T-cell (primary cell): ENCODE measurements around the gene ANKIB1. TPM values are rescaled to one million over a fixed set of nuclear protein-coding genes. Genes with fewer than 3 reads are reported as not detected.

Experiments
- ATAC-seq, 4 experiments: fragments of 200-7000 bp in 3 of 4; fragments of 150-1000 bp in 1 of 4; cut with Tn5 transposase; replicated peaks in 1 of 4; 1 replicate in 3 of 4; 2 replicates in 1 of 4; pipeline ENCODE4 v1.10.0; 2021; ENCODE audit warnings: moderate library complexity in 3 of 4, mild to moderate bottlenecking in 2 of 4, moderate number of reproducible peaks in 1 of 4
- CTCF ChIA-PET, 2 donors: fragments of 300-600 bp; sonication (Branson Sonifier 250); formaldehyde crosslinking; loops; one replicate each; lab custom pipeline; 2022; ENCODE audit warnings: antibody characterized with exemption in 2 of 2; lab: Charles Lee
- POLR2A ChIA-PET, 2 donors: fragments of 300-600 bp; sonication (Branson Sonifier 250); formaldehyde crosslinking; loops; one replicate each; lab custom pipeline; 2022; ENCODE audit warnings: antibody characterized with exemption in 2 of 2; lab: Charles Lee
- DNase-seq, 35 experiments: peaks; one replicate each; pipeline versions ENCODE4 v3.0.0 to v3.0.0-alpha.2; 2013 to 2023
- H3K27ac ChIP-seq: one replicate; pipeline ENCODE4 v1.5.1; 2013; ENCODE audit warnings: low read length
- H3K27me3 ChIP-seq, 2 experiments: replicated peaks in 1 of 2; 1 replicate in 1 of 2; 2 replicates in 1 of 2; pipeline versions ENCODE4 v1.6.1 to v1.7.0; 2013; ENCODE audit warnings: low read length in 1 of 2, mixed read lengths in 1 of 2; ENCODE audit not compliant: control insufficient read depth in 2 of 2, insufficient read depth in 2 of 2; ENCODE audit errors: extremely low read depth in 1 of 2
- H3K36me3 ChIP-seq, 2 donors: 1 replicate in 1 of 2; 2 replicates in 1 of 2; pipeline versions ENCODE4 v1.6.1 to v1.7.0; 2013; ENCODE audit warnings: low read length in 1 of 2; ENCODE audit not compliant: control insufficient read depth in 2 of 2, insufficient read depth in 1 of 2; ENCODE audit errors: extremely low read depth in 1 of 2
- H3K4me1 ChIP-seq, 2 experiments: 1 replicate in 1 of 2; 2 replicates in 1 of 2; pipeline versions ENCODE4 v1.6.1 to v1.7.0; 2013; ENCODE audit warnings: low read length in 2 of 2, mixed read lengths in 1 of 2; ENCODE audit not compliant: insufficient read depth in 2 of 2, control insufficient read depth in 1 of 2; ENCODE audit errors: extremely low read depth in 1 of 2
- H3K4me3 ChIP-seq, 2 donors: 1 replicate in 1 of 2; 2 replicates in 1 of 2; pipeline versions ENCODE4 v1.5.1 to v1.7.0; 2013; ENCODE audit warnings: mild to moderate bottlenecking in 2 of 2, low read length in 1 of 2, moderate library complexity in 1 of 2; ENCODE audit not compliant: control insufficient read depth in 1 of 2; ENCODE audit errors: extremely low read depth in 1 of 2
- H3K9me3 ChIP-seq: 2 replicates; pipeline ENCODE4 v1.7.0; 2013
- H3K27ac Mint-ChIP-seq, 2 donors: one replicate each; pipeline ENCODE4 v1.8.0; 2020 to 2021; ENCODE audit warnings: mild to moderate bottlenecking in 2 of 2, mixed read lengths in 2 of 2
- H3K27me3 Mint-ChIP-seq, 2 donors: one replicate each; pipeline ENCODE4 v1.8.0; 2021 to 2022; ENCODE audit warnings: mixed read lengths in 2 of 2
- H3K36me3 Mint-ChIP-seq: one replicate; pipeline ENCODE4 v1.8.0; 2021; ENCODE audit warnings: mixed read lengths
- H3K4me1 Mint-ChIP-seq, 3 donors: one replicate each; pipeline ENCODE4 v1.8.0; 2020 to 2022; ENCODE audit warnings: mixed read lengths in 3 of 3, mild to moderate bottlenecking in 1 of 3
- H3K4me3 Mint-ChIP-seq, 3 donors: one replicate each; pipeline ENCODE4 v1.8.0; 2020 to 2022; ENCODE audit warnings: mild to moderate bottlenecking in 3 of 3, mixed read lengths in 3 of 3, moderate library complexity in 3 of 3
- H3K9me3 Mint-ChIP-seq, 3 donors: one replicate each; pipeline ENCODE4 v1.8.0; 2020 to 2022; ENCODE audit warnings: mixed read lengths in 3 of 3
- WGBS: methylation state at CpG from one replicate; pipeline ENCODE4 v1.1.5; 2013; ENCODE audit warnings: missing lambda C conversion rate; ENCODE audit not compliant: insufficient coverage; 5-methylcytosine and 5-hydroxymethylcytosine counted together
- total RNA-seq, 35 experiments: library from RNA in 6 of 35; stranded (reverse) in 6 of 35; fragments of 120-200 nt in 1 of 35; gene quantifications; one replicate each; pipeline versions ENCODE4 v1.2.1 to v1.2.4 and lab custom pipeline; 2013 to 2026

Gene ANKIB1
- total RNA-seq, 5 donors from 2014 or later (not counting 1 experiment from before 2014, with no cell fraction given) = 59.8 to 86.0 (median 62.5) TPM

- Mint-ChIP-seq H3K27ac (no peak overlapping the region), H3K4me1 (peaks cover 26 to 43% (median 39%) of the 10 kb centered on the region in 3 donors), H3K36me3 (peaks cover 32% of the 10 kb centered on the region), H3K27me3 (no peaks in the 10 kb centered on the region), H3K9me3 (peaks cover 0 to 5% (median 4%) of the 10 kb centered on the region in 3 donors), H3K4me3 (no peak overlapping the region)
- H3K9me3 ChIP-seq = no peaks in the 10 kb centered on the region
- H3K27me3 ChIP-seq = no peaks in the 10 kb centered on the region
- H3K4me3 ChIP-seq = no peak overlapping the region
- DNase-seq (no peak), ATAC-seq (no peak)
- H3K4me1 ChIP-seq = no peaks in the 10 kb centered on the region
- WGBS = 100% methylated on average over 1 of the region's 4 CpGs
- ChIA-PET CTCF (interaction anchor here in 1 of 2 donors (0.5 kb wide), 1 partner anchor 16 kb away, joined by 3 read pairs; no protein-coding TSS in a partner anchor), POLR2A (no interaction called here)
- H3K27ac ChIP-seq = no peak overlapping the region
- peaks cover 0 to 7% of the 10 kb centered on the region in 2 donors for H3K36me3 ChIP-seq
These were observed 13.3 kb downstream of the ANKIB1 start for GRCh38 chr7:92259062-92259461.

- WGBS = 100% methylated on average over 1 of the region's 2 CpGs
- ChIA-PET POLR2A (no interaction called here), CTCF (interaction anchor here in 1 of 2 donors (0.5 kb wide), 1 partner anchor 15 kb away, joined by 3 read pairs; no protein-coding TSS in a partner anchor)
- ATAC-seq (no peak), DNase-seq (no peak)
- Mint-ChIP-seq H3K36me3 (peaks cover 32% of the 10 kb centered on the region), H3K27me3 (no peaks in the 10 kb centered on the region), H3K4me3 (no peak overlapping the region), H3K9me3 (peaks cover 0 to 5% (median 4%) of the 10 kb centered on the region in 3 donors), H3K27ac (no peak overlapping the region), H3K4me1 (peaks cover 26 to 42% (median 38%) of the 10 kb centered on the region in 3 donors)
- Histone ChIP-seq H3K9me3 (no peaks in the 10 kb centered on the region), H3K4me3 (no peak overlapping the region), H3K4me1 (no peaks in the 10 kb centered on the region), H3K36me3 (peaks cover 0 to 7% of the 10 kb centered on the region in 2 donors), H3K27me3 (no peaks in the 10 kb centered on the region), H3K27ac (no peak overlapping the region)
These were observed 14.0 kb downstream of the ANKIB1 start for GRCh38 chr7:92259610-92260247.

- ChIA-PET POLR2A (no interaction called here), CTCF (interaction anchor here in 1 of 2 donors (1.0 kb wide), 1 partner anchor 9 kb away, joined by 5 read pairs; no protein-coding TSS in a partner anchor)
- Mint-ChIP-seq H3K4me1 (peaks cover 21 to 37% (median 33%) of the 10 kb centered on the region in 3 donors), H3K36me3 (peaks cover 27% of the 10 kb centered on the region), H3K27me3 (no peaks in the 10 kb centered on the region), H3K4me3 (no peak overlapping the region), H3K27ac (no peak overlapping the region), H3K9me3 (no peaks in the 10 kb centered on the region)
- Histone ChIP-seq H3K4me1 (no peaks in the 10 kb centered on the region), H3K4me3 (no peak overlapping the region), H3K27ac (no peak overlapping the region), H3K36me3 (peaks cover 0 to 9% of the 10 kb centered on the region in 2 donors), H3K9me3 (no peaks in the 10 kb centered on the region), H3K27me3 (no peaks in the 10 kb centered on the region)
- no peak for DNase-seq
- no peak for ATAC-seq
- WGBS = 100% methylated on average over 1 of the region's 7 CpGs
These were observed 14.5 kb downstream of the ANKIB1 start for GRCh38 chr7:92260248-92260781.

GRCh38 chr7:92266415-92267241 lies 20.9 kb downstream of the ANKIB1 start:
- Histone ChIP-seq H3K4me1 (no peaks in the 10 kb centered on the region), H3K27ac (no peak overlapping the region), H3K4me3 (no peak overlapping the region), H3K36me3 (peaks cover 0 to 3% of the 10 kb centered on the region in 2 donors), H3K27me3 (no peaks in the 10 kb centered on the region), H3K9me3 (no peaks in the 10 kb centered on the region)
- CTCF ChIA-PET = no interaction called here
- peaks cover 3 to 11% (median 6%) of the 10 kb centered on the region in 3 donors for H3K4me1 Mint-ChIP-seq
- H3K27me3 Mint-ChIP-seq = no peaks in the 10 kb centered on the region
- DNase-seq (no peak), ATAC-seq (no peak)
- H3K4me3 Mint-ChIP-seq = no peak overlapping the region
- WGBS = no CpG with 5 or more reads among the region's 5 CpGs
- POLR2A ChIA-PET = interaction anchor here in 1 of 2 donors (0.6 kb wide), 1 partner anchor 457 kb away, joined by 7 read pairs; no protein-coding TSS in a partner anchor
- no peak overlapping the region for H3K27ac Mint-ChIP-seq
- H3K36me3 Mint-ChIP-seq = peaks cover 10% of the 10 kb centered on the region
- no peaks in the 10 kb centered on the region for H3K9me3 Mint-ChIP-seq

- POLR2A ChIA-PET = no interaction called here
- Histone ChIP-seq H3K4me3 (no peak overlapping the region), H3K36me3 (peaks cover 0 to 3% of the 10 kb centered on the region in 2 donors), H3K27ac (no peak overlapping the region), H3K4me1 (no peaks in the 10 kb centered on the region), H3K9me3 (no peaks in the 10 kb centered on the region), H3K27me3 (no peaks in the 10 kb centered on the region)
- H3K4me3 Mint-ChIP-seq = no peak overlapping the region
- H3K4me1 Mint-ChIP-seq = peaks cover 7 to 21% (median 8%) of the 10 kb centered on the region in 3 donors
- DNase-seq (no peak), ATAC-seq (no peak)
- WGBS = no CpG with 5 or more reads among the region's 1 CpG
- peaks cover 10% of the 10 kb centered on the region for H3K36me3 Mint-ChIP-seq
- CTCF ChIA-PET = no interaction called here
- no peak overlapping the region for H3K27ac Mint-ChIP-seq
- no peaks in the 10 kb centered on the region for H3K9me3 Mint-ChIP-seq
- no peaks in the 10 kb centered on the region for H3K27me3 Mint-ChIP-seq
These were observed 23.1 kb downstream of the ANKIB1 start for GRCh38 chr7:92268921-92269320.

- H3K36me3 ChIP-seq = no peaks in the 10 kb centered on the region
- H3K4me3 Mint-ChIP-seq = no peak overlapping the region
- no peak for ATAC-seq
- H3K27ac Mint-ChIP-seq = no peak overlapping the region
- ChIA-PET CTCF (no interaction called here), POLR2A (no interaction called here)
- no peaks in the 10 kb centered on the region for H3K27me3 Mint-ChIP-seq
- no peak overlapping the region for H3K4me3 ChIP-seq
- no peaks in the 10 kb centered on the region for H3K27me3 ChIP-seq
- H3K4me1 Mint-ChIP-seq = peaks cover 11 to 26% (median 17%) of the 10 kb centered on the region in 3 donors
- H3K9me3 Mint-ChIP-seq = no peaks in the 10 kb centered on the region
- H3K27ac ChIP-seq = no peak overlapping the region
- peaks cover 3% of the 10 kb centered on the region for H3K9me3 ChIP-seq
- H3K4me1 ChIP-seq = no peaks in the 10 kb centered on the region
- no CpG with 5 or more reads among the region's 4 CpGs for WGBS
- peaks cover 29% of the 10 kb centered on the region for H3K36me3 Mint-ChIP-seq
- no peak for DNase-seq
These were observed 29.6 kb downstream of the ANKIB1 start for GRCh38 chr7:92275327-92275726.
